RWPE2 (cell line): ENCODE measurements around the gene MAGI1.

Experiments
- ATAC-seq: fragments of 200-7000 bp; cut with Tn5 transposase; 3 replicates; pipeline ENCODE4 v1.9.1; 2021; ENCODE audit warnings: low read depth
- DNase-seq: peaks from one replicate; pipeline ENCODE4 v3.0.0-alpha.2; 2020; ENCODE audit warnings: low spot score
- H3K27ac ChIP-seq: fragments of 450-650 bp; 2 replicates; pipeline ENCODE4 v1.5.1; 2017; ENCODE audit warnings: mild to moderate bottlenecking; ENCODE audit not compliant: poor library complexity, severe bottlenecking
- H3K27me3 ChIP-seq: fragments of 250-450 bp; sonication (Bioruptor Pico); 2 replicates; pipeline ENCODE4 v1.5.1; 2021; ENCODE audit warnings: mild to moderate bottlenecking, moderate library complexity; ENCODE audit not compliant: insufficient read depth, poor library complexity, severe bottlenecking
- H3K36me3 ChIP-seq: fragments of 250-450 bp; sonication (Bioruptor Pico); 2 replicates; pipeline ENCODE4 v1.5.1; 2020; ENCODE audit warnings: low read depth, mild to moderate bottlenecking, moderate library complexity
- H3K4me1 ChIP-seq: fragments of 250-450 bp; sonication (Bioruptor Pico); 2 replicates; pipeline ENCODE4 v1.5.1; 2021; ENCODE audit warnings: mild to moderate bottlenecking, moderate library complexity; ENCODE audit not compliant: insufficient read depth, poor library complexity, severe bottlenecking
- H3K4me3 ChIP-seq: fragments of 250-450 bp; sonication (Bioruptor Pico); 2 replicates; pipeline ENCODE4 v1.5.1; 2021; ENCODE audit warnings: mild to moderate bottlenecking, moderate library complexity; ENCODE audit not compliant: severe bottlenecking
- H3K9me3 ChIP-seq: fragments of 250-450 bp; sonication (Bioruptor Pico); 2 replicates; pipeline ENCODE4 v1.5.1; 2021; ENCODE audit warnings: mild to moderate bottlenecking, moderate library complexity; ENCODE audit not compliant: severe bottlenecking
- CTCF ChIP-seq: fragments of 450-650 bp; IDR thresholded peaks from one replicate; pipeline ENCODE4 v1.5.1; 2017; ENCODE audit warnings: mild to moderate bottlenecking, moderate library complexity; ENCODE audit not compliant: poor library complexity, severe bottlenecking

MAGI1 gene

GRCh38 chr3:65787340-65787739 is 251.4 kb downstream of the MAGI1 start:
- ATAC-seq (no peak), DNase-seq (no peak)
- Histone ChIP-seq H3K27me3 (no peaks in the 10 kb centered on the region), H3K9me3 (no peaks in the 10 kb centered on the region), H3K4me3 (no peak overlapping the region), H3K4me1 (no peaks in the 10 kb centered on the region), H3K27ac (no peak overlapping the region), H3K36me3 (no peaks in the 10 kb centered on the region)
- no peak for TF ChIP-seq CTCF

- H3K4me1 ChIP-seq: no peaks in the 10 kb centered on the region
- H3K27ac ChIP-seq: no peak overlapping the region
Observed at GRCh38 chr3:65786890-65787289, 251.8 kb downstream of the MAGI1 start.

GRCh38 chr3:65785065-65785645 is 253.6 kb downstream of the MAGI1 start:
- no peaks in the 10 kb centered on the region for H3K9me3 ChIP-seq
- no peaks in the 10 kb centered on the region for H3K27me3 ChIP-seq
- no peaks in the 10 kb centered on the region for H3K4me1 ChIP-seq
- peak; percentile 88 for TF ChIP-seq CTCF
- no peak; the same call in 2 of the 3 replicates for ATAC-seq
- DNase-seq: no peak
- no peak overlapping the region for H3K4me3 ChIP-seq
- H3K27ac ChIP-seq: no peak overlapping the region
- no peaks in the 10 kb centered on the region for H3K36me3 ChIP-seq

More at GRCh38 chr3:65786890-65787289, 251.8 kb downstream of the MAGI1 start:
- no peak for TF ChIP-seq CTCF
- Histone ChIP-seq H3K36me3 (no peaks in the 10 kb centered on the region), H3K9me3 (no peaks in the 10 kb centered on the region), H3K27me3 (no peaks in the 10 kb centered on the region), H3K4me3 (no peak overlapping the region)
- ATAC-seq: no peak
- DNase-seq: no peak

GRCh38 chr3:65783117-65783516 is 255.6 kb downstream of the MAGI1 start:
- DNase-seq (no peak), ATAC-seq (no peak)
- no peaks in the 10 kb centered on the region for H3K9me3 ChIP-seq

More at GRCh38 chr3:65783117-65783516, 255.6 kb downstream of the MAGI1 start:
- Histone ChIP-seq H3K4me3 (no peak overlapping the region), H3K27ac (no peak overlapping the region), H3K4me1 (no peaks in the 10 kb centered on the region), H3K36me3 (no peaks in the 10 kb centered on the region), H3K27me3 (no peaks in the 10 kb centered on the region)
- TF ChIP-seq CTCF: no peak
